Colonic mucosa (tissue), 4 donors: Measurements from ENCODE around the gene RBM8A. TPM values are rescaled to one million over a fixed set of nuclear protein-coding genes. Genes with fewer than 3 reads are reported as not detected.

Experiments used
- DNase-seq: peaks from one replicate; pipeline ENCODE4 v3.0.0-alpha.2; 2020
- H3K27ac ChIP-seq: fragments of 200-600 bp; one replicate; pipeline ENCODE4 v1.8.0; 2021
- H3K27me3 ChIP-seq: fragments of 200-600 bp; one replicate; pipeline ENCODE4 v1.8.0; 2021
- H3K36me3 ChIP-seq: fragments of 200-600 bp; one replicate; pipeline ENCODE4 v1.8.0; 2021
- H3K4me1 ChIP-seq: fragments of 200-600 bp; one replicate; pipeline ENCODE4 v1.8.0; 2021; ENCODE audit warnings: mild to moderate bottlenecking
- H3K4me3 ChIP-seq: fragments of 200-600 bp; one replicate; pipeline ENCODE4 v1.8.0; 2021
- H3K9ac ChIP-seq, 2 donors: one replicate each; pipeline ENCODE4 v1.7.0; 2013; ENCODE audit warnings: control low read depth in 2 of 2, low read depth in 2 of 2, low read length in 2 of 2
- H3K9me3 ChIP-seq: fragments of 200-600 bp; one replicate; pipeline ENCODE4 v1.8.0; 2021
- intact Hi-C: fragments of 100-400 bp; cut with DNase I; formaldehyde crosslinking; loops from one replicate; pipeline ENCODE4 v1.14.1; 2022
- total RNA-seq, 2 donors: library from RNA; stranded (reverse); fragmentation: NEBNext Ultra II Directional in 1 of 2; extraction: Animal tissue kit (Norgen Biotek cat#: 25700) in 1 of 2; gene quantifications; one replicate each; pipeline ENCODE4 v1.2.1, GENCODE V29; 2021
- TF ChIP-seq, protein P1 (sequence below): fragments of 200-600 bp; IDR thresholded peaks from one replicate; pipeline ENCODE4 v1.8.0; 2022; ENCODE audit warnings: antibody characterized with exemption, mild to moderate bottlenecking
- donor health status: healthy.
- donor health status: DM: no; HTN: no; CAD: no.
- donor health status: DM: no; HTN: no; CAD: no.

Gene RBM8A
- total RNA-seq, 2 donors from 2014 or later, result 108 to 148 TPM

DNA sequence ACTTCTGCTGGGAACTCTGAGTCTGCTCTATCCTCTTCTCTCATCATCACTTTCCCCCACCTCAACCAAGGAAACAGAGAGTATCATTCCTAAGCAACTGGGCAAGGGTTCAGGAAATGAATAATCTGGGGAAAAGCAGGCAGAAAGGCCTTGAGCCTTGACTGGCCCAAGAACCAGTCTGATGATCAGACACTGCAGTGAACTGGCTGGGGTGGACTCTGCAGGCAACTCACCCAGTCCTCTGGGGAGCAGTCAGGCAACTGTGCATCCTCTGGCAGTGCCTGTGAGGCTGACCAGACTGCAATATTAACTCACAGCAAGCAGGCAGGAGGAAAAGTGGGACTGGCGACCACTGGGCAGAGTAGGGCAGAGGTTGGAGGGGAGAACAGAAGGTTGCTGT is 42.6 kb downstream of the RBM8A start:
- Histone ChIP-seq H3K4me1 (no peaks in the 10 kb centered on the region), H3K27ac (no peak overlapping the region), H3K4me3 (no peak overlapping the region), H3K9ac (no peak overlapping the region), H3K36me3 (no peaks in the 10 kb centered on the region), H3K27me3 (peaks cover 4% of the 10 kb centered on the region), H3K9me3 (no peaks in the 10 kb centered on the region)
- TF ChIP-seq, protein P1, sequence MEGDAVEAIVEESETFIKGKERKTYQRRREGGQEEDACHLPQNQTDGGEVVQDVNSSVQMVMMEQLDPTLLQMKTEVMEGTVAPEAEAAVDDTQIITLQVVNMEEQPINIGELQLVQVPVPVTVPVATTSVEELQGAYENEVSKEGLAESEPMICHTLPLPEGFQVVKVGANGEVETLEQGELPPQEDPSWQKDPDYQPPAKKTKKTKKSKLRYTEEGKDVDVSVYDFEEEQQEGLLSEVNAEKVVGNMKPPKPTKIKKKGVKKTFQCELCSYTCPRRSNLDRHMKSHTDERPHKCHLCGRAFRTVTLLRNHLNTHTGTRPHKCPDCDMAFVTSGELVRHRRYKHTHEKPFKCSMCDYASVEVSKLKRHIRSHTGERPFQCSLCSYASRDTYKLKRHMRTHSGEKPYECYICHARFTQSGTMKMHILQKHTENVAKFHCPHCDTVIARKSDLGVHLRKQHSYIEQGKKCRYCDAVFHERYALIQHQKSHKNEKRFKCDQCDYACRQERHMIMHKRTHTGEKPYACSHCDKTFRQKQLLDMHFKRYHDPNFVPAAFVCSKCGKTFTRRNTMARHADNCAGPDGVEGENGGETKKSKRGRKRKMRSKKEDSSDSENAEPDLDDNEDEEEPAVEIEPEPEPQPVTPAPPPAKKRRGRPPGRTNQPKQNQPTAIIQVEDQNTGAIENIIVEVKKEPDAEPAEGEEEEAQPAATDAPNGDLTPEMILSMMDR, result no peak
- no peak for DNase-seq
- intact Hi-C loops, result no loop called here

DNA sequence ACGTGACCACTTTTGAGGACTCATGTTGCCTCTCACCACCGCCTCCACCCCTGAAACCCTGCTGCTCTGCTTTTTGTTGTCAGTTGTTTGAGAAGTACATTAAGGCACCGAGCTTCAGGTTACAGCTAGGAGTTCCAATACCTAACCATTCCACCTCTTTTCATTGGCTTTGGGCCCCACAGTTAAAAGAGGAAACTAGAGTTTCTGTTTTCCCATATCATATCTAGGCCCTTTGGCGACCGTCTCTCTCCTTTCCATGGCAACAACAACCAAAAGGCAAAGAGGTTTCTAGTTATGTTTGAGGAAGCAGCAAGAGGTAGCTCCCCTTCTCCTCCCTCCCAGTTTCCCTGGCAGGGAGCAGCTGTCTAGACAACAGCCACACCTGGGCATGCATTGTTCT is 47.5 kb downstream of the RBM8A start:
- no peaks in the 10 kb centered on the region for H3K36me3 ChIP-seq
- H3K9me3 ChIP-seq, result no peaks in the 10 kb centered on the region
- H3K4me1 ChIP-seq, result no peaks in the 10 kb centered on the region
- H3K4me3 ChIP-seq, result no peak overlapping the region
- H3K27ac ChIP-seq, result no peak overlapping the region
- no peak for DNase-seq
- H3K9ac ChIP-seq, result no peak overlapping the region
- intact Hi-C loops, result no loop called here
- peaks cover 4% of the 10 kb centered on the region for H3K27me3 ChIP-seq
- TF ChIP-seq, protein P1, result no peak

DNA sequence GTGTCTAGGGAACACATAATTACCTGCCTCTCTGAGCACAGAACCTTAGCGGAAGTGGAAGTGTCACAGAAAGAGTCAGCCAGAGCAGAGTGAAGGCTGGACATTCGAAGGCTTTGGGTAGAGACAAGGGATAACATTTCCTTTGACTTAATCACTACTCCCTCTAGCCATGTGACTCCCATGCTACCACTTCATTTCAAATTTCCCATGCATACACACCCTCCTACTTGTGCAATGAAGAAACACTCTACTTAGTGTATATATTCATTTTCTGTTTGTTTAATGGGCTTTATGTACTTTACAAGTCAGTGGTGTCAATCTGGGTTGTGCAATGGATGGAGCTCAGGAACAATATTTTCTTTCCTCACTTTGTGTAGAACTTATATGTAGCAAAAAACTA is 48.6 kb downstream of the RBM8A start:
- TF ChIP-seq, protein P1, result no peak
- Histone ChIP-seq H3K27me3 (peaks cover under 1% of the 10 kb centered on the region), H3K36me3 (no peaks in the 10 kb centered on the region), H3K9ac (no peak overlapping the region), H3K27ac (no peak overlapping the region), H3K4me3 (no peak overlapping the region), H3K9me3 (no peaks in the 10 kb centered on the region), H3K4me1 (no peaks in the 10 kb centered on the region)
- intact Hi-C loops, result no loop called here
- no peak for DNase-seq

DNA sequence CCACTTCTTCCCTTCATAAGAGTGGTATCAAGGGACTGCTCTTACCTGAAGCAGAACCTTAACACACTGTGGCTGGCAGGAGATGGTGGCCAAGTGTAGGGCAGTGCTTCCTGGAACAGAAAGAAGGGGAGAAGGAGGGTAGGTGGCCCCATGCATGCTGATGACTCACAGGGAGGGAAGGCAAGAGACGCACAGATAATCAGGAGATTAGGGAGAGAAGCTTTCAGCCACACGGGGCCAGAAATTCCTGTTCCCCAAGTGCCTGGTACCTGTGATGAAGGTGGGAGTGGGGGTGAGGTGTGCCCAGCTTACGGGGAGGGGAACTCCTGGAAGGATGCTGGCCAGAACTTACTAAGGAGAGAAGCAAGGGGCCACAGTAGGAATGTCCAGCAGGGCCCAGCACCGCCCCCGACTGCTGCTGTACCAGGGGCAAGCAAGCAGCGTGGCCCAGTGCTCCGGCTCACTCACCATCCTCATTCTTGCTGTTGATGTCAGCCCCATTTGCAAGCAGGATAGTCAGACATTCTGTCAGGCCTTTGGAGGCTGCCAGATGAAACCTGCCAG is 49.3 kb downstream of the RBM8A start:
- Histone ChIP-seq H3K4me3 (no peak overlapping the region), H3K27me3 (no peaks in the 10 kb centered on the region), H3K4me1 (no peaks in the 10 kb centered on the region), H3K9me3 (no peaks in the 10 kb centered on the region), H3K9ac (no peak overlapping the region), H3K36me3 (no peaks in the 10 kb centered on the region), H3K27ac (no peak overlapping the region)
- TF ChIP-seq, protein P1, result no peak
- intact Hi-C loops, result no loop called here
- DNase-seq, result no peak

DNA sequence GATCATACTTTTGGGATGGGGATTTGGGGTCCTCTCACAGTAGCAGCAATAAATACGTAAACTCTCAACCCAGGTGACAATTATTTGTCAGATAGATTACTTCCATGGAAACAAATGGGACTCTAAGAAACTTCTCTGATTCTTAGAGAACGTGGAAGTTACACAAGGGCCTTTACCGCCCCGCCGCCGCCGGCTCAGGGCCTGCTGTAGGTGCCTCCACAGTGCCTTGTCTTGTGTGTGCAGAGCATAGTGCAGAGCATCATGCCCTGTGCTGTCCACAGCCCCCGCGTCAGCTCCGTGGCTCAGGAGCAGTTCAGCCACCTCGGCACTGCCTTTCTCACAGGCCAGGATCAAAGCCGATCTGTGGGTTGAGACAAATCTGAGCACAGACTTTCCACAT is 52.6 kb downstream of the RBM8A start:
- Histone ChIP-seq H3K27me3 (peaks cover 7% of the 10 kb centered on the region), H3K9ac (no peak overlapping the region), H3K4me3 (no peak overlapping the region), H3K9me3 (no peaks in the 10 kb centered on the region), H3K36me3 (no peaks in the 10 kb centered on the region), H3K27ac (no peak overlapping the region), H3K4me1 (peaks cover 2% of the 10 kb centered on the region)
- TF ChIP-seq, protein P1, result no peak
- intact Hi-C loops, result no loop called here
- DNase-seq, result no peak
